PFSK-1 (cell line): ENCODE measurements around the gene CADM4.

Source experiments
- FOXP2 ChIP-seq: optimal IDR thresholded peaks from 2 replicates; pipeline ENCODE3; 2011; ENCODE audit warnings: borderline replicate concordance, control low read depth, inconsistent platforms; ENCODE audit not compliant: insufficient read depth; ENCODE audit errors: extremely low read length, extremely low read depth
- POLR2AphosphoS5 ChIP-seq: IDR thresholded peaks from 2 replicates; pipeline ENCODE4 v1.6.1; 2012; ENCODE audit warnings: low read depth, mild to moderate bottlenecking, control low read depth, low read length, moderate library complexity
- SIN3A ChIP-seq: IDR thresholded peaks from 2 replicates; pipeline ENCODE4 v1.6.1; 2012; ENCODE audit warnings: mild to moderate bottlenecking, low read length, moderate library complexity, borderline replicate concordance; ENCODE audit not compliant: insufficient read depth
- TAF1 ChIP-seq: IDR thresholded peaks from 2 replicates; pipeline ENCODE4 v1.6.1; 2012; ENCODE audit warnings: low read length, control low read depth, borderline replicate concordance; ENCODE audit not compliant: insufficient read depth
- TF ChIP-seq, protein P1 (sequence below), 2 experiments: IDR thresholded peaks; 2 replicates each; pipeline versions ENCODE4 v1.6.1 to v1.8.0; 2011 to 2012; ENCODE audit warnings: low read depth in 2 of 2, low read length in 2 of 2, control low read depth in 1 of 2, inconsistent platforms in 1 of 2, mild to moderate bottlenecking in 1 of 2, moderate library complexity in 1 of 2; ENCODE audit not compliant: insufficient read depth in 1 of 2

CADM4 gene

DNA sequence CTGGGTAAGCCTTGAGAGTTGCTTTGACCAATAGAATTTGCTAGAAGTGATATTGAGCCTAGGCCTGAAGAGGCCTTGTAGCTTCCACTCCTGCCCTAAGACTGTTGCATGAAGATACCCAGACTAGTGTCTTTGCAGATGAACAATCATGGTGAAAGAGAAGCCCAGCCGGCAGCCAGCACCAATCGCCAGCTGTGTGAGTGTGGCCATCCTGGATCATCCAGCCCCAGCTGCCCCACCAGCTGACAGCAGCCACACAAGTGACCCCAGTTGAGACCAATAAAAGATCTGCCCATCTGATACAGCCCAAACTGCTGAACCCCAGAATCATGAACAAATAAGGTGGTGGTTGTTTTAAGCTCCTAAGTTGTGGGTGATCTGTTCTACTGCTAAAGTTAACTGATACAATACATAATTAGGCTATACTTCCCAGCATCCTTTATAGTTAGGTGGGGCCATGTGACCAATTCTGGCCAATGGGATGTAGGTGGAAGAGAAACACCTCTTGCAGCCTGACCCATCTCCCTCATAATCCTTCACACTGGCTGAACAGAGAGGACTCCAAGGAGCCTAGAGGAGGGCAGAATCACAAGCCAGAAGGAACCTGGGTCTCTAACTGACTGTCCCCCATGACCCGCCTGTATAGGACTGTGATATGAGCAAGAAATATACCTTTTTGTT is 10.9 kb downstream of the CADM4 start:
- TF ChIP-seq TAF1 (no peak), POLR2AphosphoS5 (no peak), FOXP2 (no peak), SIN3A (no peak)
- TF ChIP-seq, protein P1, sequence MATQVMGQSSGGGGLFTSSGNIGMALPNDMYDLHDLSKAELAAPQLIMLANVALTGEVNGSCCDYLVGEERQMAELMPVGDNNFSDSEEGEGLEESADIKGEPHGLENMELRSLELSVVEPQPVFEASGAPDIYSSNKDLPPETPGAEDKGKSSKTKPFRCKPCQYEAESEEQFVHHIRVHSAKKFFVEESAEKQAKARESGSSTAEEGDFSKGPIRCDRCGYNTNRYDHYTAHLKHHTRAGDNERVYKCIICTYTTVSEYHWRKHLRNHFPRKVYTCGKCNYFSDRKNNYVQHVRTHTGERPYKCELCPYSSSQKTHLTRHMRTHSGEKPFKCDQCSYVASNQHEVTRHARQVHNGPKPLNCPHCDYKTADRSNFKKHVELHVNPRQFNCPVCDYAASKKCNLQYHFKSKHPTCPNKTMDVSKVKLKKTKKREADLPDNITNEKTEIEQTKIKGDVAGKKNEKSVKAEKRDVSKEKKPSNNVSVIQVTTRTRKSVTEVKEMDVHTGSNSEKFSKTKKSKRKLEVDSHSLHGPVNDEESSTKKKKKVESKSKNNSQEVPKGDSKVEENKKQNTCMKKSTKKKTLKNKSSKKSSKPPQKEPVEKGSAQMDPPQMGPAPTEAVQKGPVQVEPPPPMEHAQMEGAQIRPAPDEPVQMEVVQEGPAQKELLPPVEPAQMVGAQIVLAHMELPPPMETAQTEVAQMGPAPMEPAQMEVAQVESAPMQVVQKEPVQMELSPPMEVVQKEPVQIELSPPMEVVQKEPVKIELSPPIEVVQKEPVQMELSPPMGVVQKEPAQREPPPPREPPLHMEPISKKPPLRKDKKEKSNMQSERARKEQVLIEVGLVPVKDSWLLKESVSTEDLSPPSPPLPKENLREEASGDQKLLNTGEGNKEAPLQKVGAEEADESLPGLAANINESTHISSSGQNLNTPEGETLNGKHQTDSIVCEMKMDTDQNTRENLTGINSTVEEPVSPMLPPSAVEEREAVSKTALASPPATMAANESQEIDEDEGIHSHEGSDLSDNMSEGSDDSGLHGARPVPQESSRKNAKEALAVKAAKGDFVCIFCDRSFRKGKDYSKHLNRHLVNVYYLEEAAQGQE (IDR thresholded peaks at IDR 0.05; ENCODE audit: insufficient read depth in 1 of 2, low read depth in 2 of 2, low read length in 2 of 2), result no peak

DNA sequence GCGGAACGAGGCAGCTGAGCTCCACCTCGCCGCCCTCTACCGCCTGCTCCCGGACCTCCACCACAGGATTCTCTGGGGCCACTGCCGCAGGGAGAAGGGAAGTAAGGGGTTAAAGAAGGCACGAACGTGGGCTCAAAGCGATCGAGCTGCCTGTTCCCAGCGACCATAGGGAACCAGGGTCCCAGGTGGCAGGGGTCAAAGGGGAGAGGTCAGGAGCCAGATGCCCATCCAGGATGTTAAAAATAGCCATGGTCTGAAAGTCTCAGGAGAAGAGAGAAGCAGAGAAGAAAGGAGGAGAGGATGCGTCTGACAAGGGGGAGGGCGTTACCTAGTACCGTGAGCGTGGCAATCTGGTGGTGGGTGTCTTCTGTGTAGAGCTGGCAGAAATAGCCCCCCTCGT is 12.8 kb downstream of the CADM4 start:
- TF ChIP-seq, protein P1 (IDR thresholded peaks at IDR 0.05; ENCODE audit: insufficient read depth in 1 of 2, low read depth in 2 of 2, low read length in 2 of 2), result no peak
- TF ChIP-seq TAF1, result no peak
- no peak for TF ChIP-seq POLR2AphosphoS5
- no peak for TF ChIP-seq SIN3A
- TF ChIP-seq FOXP2, result no peak

- TF ChIP-seq POLR2AphosphoS5 (no peak), SIN3A (no peak), TAF1 (no peak)
- TF ChIP-seq, protein P1 (IDR thresholded peaks at IDR 0.05; ENCODE audit: insufficient read depth in 1 of 2, low read depth in 2 of 2, low read length in 2 of 2), result no peak
Observed at GRCh38 chr19:43625918-43626579, 13.6 kb downstream of the CADM4 start.

DNA sequence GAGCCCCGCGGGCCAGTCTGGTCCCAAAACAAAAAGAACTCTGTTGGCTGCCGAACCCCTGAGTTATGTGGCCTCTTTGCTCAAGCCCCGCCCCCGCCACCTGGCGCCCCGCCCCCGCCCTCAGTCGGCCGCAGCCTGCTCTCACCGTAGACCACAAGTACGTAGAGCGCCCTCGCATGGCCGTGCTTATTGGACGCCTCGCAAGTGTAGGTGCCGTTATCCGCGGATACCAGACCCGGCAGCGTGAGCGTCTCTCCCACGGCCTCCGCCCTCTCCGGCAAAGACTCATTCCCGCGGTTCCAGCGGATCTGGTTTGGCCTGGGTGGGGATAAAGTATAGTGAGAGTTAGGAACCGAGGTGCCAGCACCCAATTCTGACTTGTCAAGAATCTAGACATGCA is 14.7 kb downstream of the CADM4 start:
- TF ChIP-seq SIN3A (no peak), FOXP2 (no peak), POLR2AphosphoS5 (no peak), TAF1 (no peak)
- TF ChIP-seq, protein P1 (IDR thresholded peaks at IDR 0.05; ENCODE audit: insufficient read depth in 1 of 2, low read depth in 2 of 2, low read length in 2 of 2), result no peak
